CD4-positive, CD25-positive, alpha-beta regulatory T cell (primary cell): ENCODE results near the gene CFAP107. TPM values are rescaled to one million over a fixed set of nuclear protein-coding genes. Genes with fewer than 3 reads are reported as not detected.
"Not testable (repeated sequence)": the region's sequence is repeated elsewhere in the genome, so short reads cannot be mapped to it uniquely, and the experiment has no call there.

Experiments used
- ATAC-seq, 2 donors: fragments of 150-1000 bp; cut with Tn5 transposase; one replicate each; pipeline ENCODE4 v1.10.0; 2021; ENCODE audit warnings: low read depth in 2 of 2, moderate number of reproducible peaks in 2 of 2, moderate library complexity in 1 of 2
- DNase-seq, 3 donors: peaks; one replicate each; pipeline versions ENCODE4 v3.0.0 to v3.0.0-alpha.2; 2012 to 2022; ENCODE audit warnings: mixed read lengths in 1 of 3
- H3K27ac ChIP-seq: one replicate; pipeline ENCODE4 v1.7.0; 2013; ENCODE audit warnings: mild to moderate bottlenecking, low read length; ENCODE audit not compliant: insufficient read depth, poor library complexity, severe bottlenecking
- H3K27me3 ChIP-seq: one replicate; pipeline ENCODE4 v1.7.0; 2013; ENCODE audit warnings: low read length; ENCODE audit not compliant: control insufficient read depth, insufficient read depth
- H3K36me3 ChIP-seq: one replicate; pipeline ENCODE4 v1.7.0; 2013; ENCODE audit warnings: mild to moderate bottlenecking, low read length, moderate library complexity; ENCODE audit not compliant: control insufficient read depth, insufficient read depth
- H3K4me1 ChIP-seq: 2 replicates; pipeline ENCODE4 v1.7.0; 2013; ENCODE audit warnings: mild to moderate bottlenecking, low read length; ENCODE audit not compliant: insufficient read depth, control insufficient read depth, poor library complexity, severe bottlenecking
- H3K4me3 ChIP-seq: one replicate; pipeline ENCODE4 v1.7.0; 2013; ENCODE audit warnings: low read depth, mild to moderate bottlenecking, low read length, moderate library complexity
- H3K9me3 ChIP-seq, 2 experiments: 1 replicate in 1 of 2; 2 replicates in 1 of 2; pipeline ENCODE4 v1.7.0; 2013; ENCODE audit warnings: low read length in 2 of 2, mild to moderate bottlenecking in 1 of 2, moderate library complexity in 1 of 2; ENCODE audit not compliant: control insufficient read depth in 2 of 2
- H3K27ac Mint-ChIP-seq, 3 donors: one replicate each; pipeline ENCODE4 v1.8.0; 2020 to 2022; ENCODE audit warnings: mild to moderate bottlenecking in 3 of 3, mixed read lengths in 3 of 3, moderate library complexity in 2 of 3
- H3K27me3 Mint-ChIP-seq: one replicate; pipeline ENCODE4 v1.8.0; 2022; ENCODE audit warnings: mild to moderate bottlenecking, mixed read lengths
- H3K36me3 Mint-ChIP-seq: one replicate; pipeline ENCODE4 v1.8.0; 2020; ENCODE audit warnings: mixed read lengths
- H3K4me1 Mint-ChIP-seq, 4 donors: one replicate each; pipeline ENCODE4 v1.8.0; 2020 to 2022; ENCODE audit warnings: mixed read lengths in 4 of 4, mild to moderate bottlenecking in 1 of 4
- H3K4me3 Mint-ChIP-seq, 4 donors: one replicate each; pipeline ENCODE4 v1.8.0; 2020 to 2022; ENCODE audit warnings: mild to moderate bottlenecking in 4 of 4, mixed read lengths in 4 of 4, moderate library complexity in 3 of 4
- H3K9me3 Mint-ChIP-seq, 7 donors: one replicate each; pipeline ENCODE4 v1.8.0; 2020 to 2022; ENCODE audit warnings: mixed read lengths in 7 of 7, mild to moderate bottlenecking in 3 of 7, moderate library complexity in 2 of 7
- polyA plus RNA-seq, 4 donors: library from polyadenylated mRNA; unstranded; fragments of 300-500 nt; fragmentation: Illumina TruSeq; gene quantifications; one replicate each; pipeline ENCODE4 v1.2.3, GENCODE V29; 2021
- total RNA-seq: library from RNA; stranded (reverse); gene quantifications from one replicate; pipeline ENCODE4 v1.2.3, GENCODE V29; 2022

Gene CFAP107
- total and polyA plus RNA-seq, 5 donors from 2014 or later = not detected

DNA sequence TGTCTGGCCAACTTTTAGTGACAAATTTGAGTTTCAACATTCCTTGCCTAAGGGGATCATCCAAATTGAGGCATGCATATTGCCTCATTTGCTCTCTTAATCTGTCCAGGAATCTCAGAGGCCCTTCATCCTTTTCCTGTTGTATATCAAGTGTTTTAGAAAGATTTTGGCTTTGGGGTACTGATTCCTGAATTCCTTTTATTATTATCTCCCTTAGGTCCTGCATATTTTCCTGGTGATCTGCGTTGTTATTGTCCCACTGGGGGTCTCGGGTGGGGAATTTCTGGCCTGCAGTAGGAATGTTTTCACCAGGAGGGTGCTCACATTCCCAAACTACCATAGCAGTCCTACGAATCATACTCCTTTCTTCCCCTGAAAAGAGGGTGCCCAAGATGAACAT lies 34.5 kb upstream of the CFAP107 start:
- no peaks in the 10 kb centered on the region for H3K36me3 Mint-ChIP-seq
- H3K4me3 Mint-ChIP-seq = no peak overlapping the region
- Histone ChIP-seq H3K36me3 (no peaks in the 10 kb centered on the region), H3K4me3 (no peak overlapping the region), H3K9me3 (no peaks in the 10 kb centered on the region), H3K27ac (no peak overlapping the region), H3K27me3 (no peaks in the 10 kb centered on the region), H3K4me1 (no peaks in the 10 kb centered on the region)
- ATAC-seq (no peak), DNase-seq (no peak)
- no peak overlapping the region for H3K27ac Mint-ChIP-seq
- peaks cover 27% of the 10 kb centered on the region for H3K27me3 Mint-ChIP-seq
- no peaks in the 10 kb centered on the region for H3K9me3 Mint-ChIP-seq
- H3K4me1 Mint-ChIP-seq = no peaks in the 10 kb centered on the region

DNA sequence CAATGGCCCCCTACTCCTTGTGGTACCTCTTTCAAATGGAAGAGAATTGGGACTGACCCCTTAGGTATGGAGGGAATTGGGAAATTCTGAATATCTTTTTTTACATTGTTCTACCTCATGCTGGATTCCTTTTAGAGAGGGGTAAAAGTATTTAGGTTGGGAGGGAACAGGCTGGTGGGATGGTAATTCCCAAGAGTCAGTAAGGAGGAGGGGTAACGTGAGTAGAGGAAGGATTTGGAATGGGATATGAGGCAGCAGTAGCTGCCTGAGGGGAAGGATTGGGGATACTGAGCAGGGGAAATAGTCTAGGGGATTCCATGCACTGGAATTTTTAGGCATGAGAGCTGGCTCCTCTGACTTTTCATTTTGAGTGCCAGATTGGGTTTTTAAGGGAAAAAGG lies 33.9 kb upstream of the CFAP107 start:
- no peaks in the 10 kb centered on the region for H3K36me3 ChIP-seq
- H3K27me3 Mint-ChIP-seq = peaks cover 27% of the 10 kb centered on the region
- no peaks in the 10 kb centered on the region for H3K9me3 ChIP-seq
- no peaks in the 10 kb centered on the region for H3K4me1 Mint-ChIP-seq
- no peak overlapping the region for H3K27ac ChIP-seq
- no peaks in the 10 kb centered on the region for H3K4me1 ChIP-seq
- H3K9me3 Mint-ChIP-seq = no peaks in the 10 kb centered on the region
- H3K27me3 ChIP-seq = no peaks in the 10 kb centered on the region
- no peaks in the 10 kb centered on the region for H3K36me3 Mint-ChIP-seq
- no peak overlapping the region for H3K4me3 Mint-ChIP-seq
- no peak overlapping the region for H3K27ac Mint-ChIP-seq
- ATAC-seq (no peak), DNase-seq (no peak)
- no peak overlapping the region for H3K4me3 ChIP-seq

DNA sequence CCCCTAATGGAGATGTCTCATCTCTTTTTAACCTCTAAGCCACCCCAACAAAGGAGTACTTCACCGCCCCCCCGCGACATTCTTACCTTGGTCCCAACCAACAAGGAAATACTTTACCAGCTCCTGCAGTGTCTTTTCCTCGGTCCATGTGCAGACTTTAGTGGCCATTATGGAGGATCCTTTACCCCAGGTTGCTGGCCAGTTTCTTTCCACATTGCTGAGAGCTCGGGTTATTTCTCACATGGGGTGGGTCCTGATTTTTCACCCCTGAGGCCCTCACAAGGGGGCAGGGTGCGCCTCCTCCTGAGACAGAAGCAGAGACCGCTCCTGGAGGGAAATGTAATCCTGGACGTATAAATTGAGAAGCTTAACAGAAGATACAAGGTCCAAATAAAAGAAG lies 33.1 kb upstream of the CFAP107 start:
- H3K9me3 Mint-ChIP-seq = no peaks in the 10 kb centered on the region
- no peak overlapping the region for H3K4me3 ChIP-seq
- H3K4me3 Mint-ChIP-seq = no peak overlapping the region
- H3K9me3 ChIP-seq = no peaks in the 10 kb centered on the region
- no peaks in the 10 kb centered on the region for H3K27me3 ChIP-seq
- H3K4me1 Mint-ChIP-seq = no peaks in the 10 kb centered on the region
- H3K4me1 ChIP-seq = no peaks in the 10 kb centered on the region
- no peak for ATAC-seq
- H3K36me3 ChIP-seq = no peaks in the 10 kb centered on the region
- no peak overlapping the region for H3K27ac ChIP-seq
- H3K27ac Mint-ChIP-seq = no peak overlapping the region
- H3K36me3 Mint-ChIP-seq = no peaks in the 10 kb centered on the region
- DNase-seq = no peak
- peaks cover 27% of the 10 kb centered on the region for H3K27me3 Mint-ChIP-seq

DNA sequence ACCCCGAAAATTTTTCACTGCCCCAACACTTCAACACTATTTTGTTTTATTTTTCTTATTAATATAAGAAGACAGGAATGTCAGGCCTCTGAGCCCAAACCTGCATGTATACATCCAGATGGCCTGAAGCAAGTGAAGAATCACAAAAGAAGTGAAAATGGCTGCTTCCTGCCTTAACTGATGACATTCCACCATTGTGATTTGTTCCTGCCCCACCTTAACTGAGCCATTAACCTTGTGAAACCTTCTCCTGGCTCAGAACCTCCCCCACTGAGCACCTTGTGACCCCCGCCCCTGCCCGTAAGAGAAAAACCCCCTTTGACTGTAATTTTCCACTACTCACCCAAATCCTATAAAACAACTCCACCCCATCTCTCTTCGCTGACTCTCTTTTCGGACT lies 32.3 kb upstream of the CFAP107 start:
- H3K4me3 ChIP-seq, H3K36me3 Mint-ChIP-seq, H3K4me1 ChIP-seq, H3K27ac Mint-ChIP-seq, H3K27me3 ChIP-seq, H3K36me3 ChIP-seq, H3K9me3 Mint-ChIP-seq, DNase-seq, H3K9me3 ChIP-seq, H3K4me1 Mint-ChIP-seq, H3K27ac ChIP-seq, ATAC-seq, H3K4me3 Mint-ChIP-seq: not testable (repeated sequence)
- peaks cover 24% of the 10 kb centered on the region for H3K27me3 Mint-ChIP-seq

DNA sequence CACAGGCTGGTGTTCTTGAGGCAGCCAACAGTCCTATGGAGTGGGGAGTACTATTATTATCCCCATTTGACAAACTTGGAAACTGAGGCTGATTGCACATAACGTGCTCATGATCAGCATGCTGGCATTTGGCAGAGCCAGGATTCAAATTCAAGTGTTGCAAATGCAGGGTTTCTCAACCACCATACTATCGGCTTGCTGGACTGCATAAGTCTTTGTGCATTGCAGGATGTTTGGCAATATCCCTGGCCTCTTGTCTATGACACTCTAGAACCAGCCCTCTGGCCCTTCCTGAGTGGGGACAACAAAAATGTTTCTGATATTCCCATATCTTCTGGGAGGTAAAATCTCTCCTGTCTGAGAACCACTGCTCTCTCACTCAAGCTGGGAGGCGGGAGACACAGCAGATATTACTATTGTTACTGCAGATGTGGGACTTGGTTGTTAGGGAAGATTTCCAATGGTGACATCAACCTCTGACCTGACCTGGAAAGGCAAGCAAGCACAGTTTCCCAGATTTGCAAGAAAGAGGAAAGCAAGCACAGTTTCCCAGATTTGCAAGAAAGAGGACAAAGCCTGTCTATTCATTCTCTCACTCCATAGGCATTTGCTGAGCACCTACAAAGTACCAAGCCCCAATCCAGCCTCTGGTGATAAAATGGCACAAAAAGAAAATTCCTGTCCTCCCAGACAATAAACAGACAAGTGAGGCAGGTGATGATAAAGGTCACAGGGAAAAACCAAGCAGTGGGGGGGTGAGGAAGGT lies 31.1 kb upstream of the CFAP107 start:
- DNase-seq = no peak
- no peak overlapping the region for H3K4me3 Mint-ChIP-seq
- peaks cover 21% of the 10 kb centered on the region for H3K27me3 Mint-ChIP-seq
- ATAC-seq = no peak
- H3K9me3 Mint-ChIP-seq = no peaks in the 10 kb centered on the region
- no peaks in the 10 kb centered on the region for H3K4me1 Mint-ChIP-seq
- no peaks in the 10 kb centered on the region for H3K36me3 ChIP-seq
- H3K36me3 Mint-ChIP-seq = no peaks in the 10 kb centered on the region
- no peaks in the 10 kb centered on the region for H3K9me3 ChIP-seq
- no peaks in the 10 kb centered on the region for H3K4me1 ChIP-seq
- H3K27ac ChIP-seq = no peak overlapping the region
- H3K27me3 ChIP-seq = no peaks in the 10 kb centered on the region
- H3K27ac Mint-ChIP-seq = no peak overlapping the region
- no peak overlapping the region for H3K4me3 ChIP-seq

DNA sequence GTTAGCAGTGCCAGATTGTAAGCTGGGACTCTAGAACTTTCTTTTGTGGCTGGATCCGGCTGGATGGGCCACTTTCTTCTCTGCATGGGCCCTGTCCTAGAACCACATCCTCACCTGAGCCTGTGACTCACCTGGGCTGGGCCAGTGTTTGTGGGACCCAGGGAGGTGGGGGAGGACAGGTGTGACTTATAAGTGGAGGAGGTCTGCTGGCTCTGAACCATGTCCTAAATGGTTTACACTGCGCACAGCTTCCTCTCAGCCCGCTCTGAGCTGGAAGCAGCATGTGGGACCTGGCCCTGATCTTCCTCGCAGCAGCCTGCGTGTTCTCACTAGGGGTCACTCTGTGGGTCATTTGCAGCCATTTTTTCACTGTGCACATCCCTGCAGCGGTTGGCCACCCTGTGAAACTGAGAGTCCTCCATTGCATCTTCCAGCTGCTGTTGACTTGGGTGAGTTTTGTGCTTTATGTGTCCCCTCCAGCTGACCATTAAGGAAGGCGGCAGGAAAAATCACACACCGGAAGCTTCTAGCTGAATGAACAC lies 30.0 kb upstream of the CFAP107 start, which contains the start of gene AADACL3:
Gene AADACL3 (plus strand): TSS at position 215 of the 542 bp plus-strand sequence. CDS start 67 bp downstream, at position 282.
- ATAC-seq (no peak), DNase-seq (no peak)
- H3K36me3 Mint-ChIP-seq = no peaks in the 10 kb centered on the region
- no peaks in the 10 kb centered on the region for H3K9me3 ChIP-seq
- no peaks in the 10 kb centered on the region for H3K36me3 ChIP-seq
- H3K27me3 ChIP-seq = no peaks in the 10 kb centered on the region
- H3K4me1 Mint-ChIP-seq = no peaks in the 10 kb centered on the region
- H3K9me3 Mint-ChIP-seq = no peaks in the 10 kb centered on the region
- no peak within 1 kb of the TSS for H3K4me3 ChIP-seq
- peaks cover 28% of the 10 kb centered on the region for H3K27me3 Mint-ChIP-seq
- H3K4me1 ChIP-seq = no peaks in the 10 kb centered on the region
- H3K27ac Mint-ChIP-seq = no peak within 1 kb of the TSS
- H3K27ac ChIP-seq = no peak within 1 kb of the TSS
- no peak within 1 kb of the TSS for H3K4me3 Mint-ChIP-seq

DNA sequence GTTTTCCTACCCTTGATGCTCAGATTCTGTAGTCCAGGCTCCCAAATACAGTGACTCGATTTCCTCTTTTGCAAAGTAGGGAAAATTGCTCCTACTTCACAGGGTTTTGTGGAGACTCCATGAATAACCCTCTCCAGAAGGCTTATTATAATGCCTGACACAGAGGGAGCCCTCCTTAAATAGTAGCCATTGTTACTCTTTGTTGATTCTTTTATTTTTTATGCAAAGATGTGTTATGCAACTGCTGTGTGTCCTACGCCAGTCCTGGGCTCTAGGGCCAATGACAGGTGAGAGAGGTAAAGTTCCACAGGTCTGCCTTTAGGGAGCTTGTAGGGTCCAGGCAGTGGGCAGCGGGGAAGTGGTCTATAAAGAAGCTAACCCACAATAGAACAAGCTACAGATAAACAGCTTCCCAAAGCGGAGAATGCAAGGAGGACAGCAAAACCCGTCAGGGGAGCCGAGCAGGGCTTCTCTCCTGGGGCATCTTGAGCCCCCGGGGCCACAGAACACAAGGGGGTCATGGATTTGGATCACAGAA lies 28.6 kb upstream of the CFAP107 start:
- no peak for DNase-seq

DNA sequence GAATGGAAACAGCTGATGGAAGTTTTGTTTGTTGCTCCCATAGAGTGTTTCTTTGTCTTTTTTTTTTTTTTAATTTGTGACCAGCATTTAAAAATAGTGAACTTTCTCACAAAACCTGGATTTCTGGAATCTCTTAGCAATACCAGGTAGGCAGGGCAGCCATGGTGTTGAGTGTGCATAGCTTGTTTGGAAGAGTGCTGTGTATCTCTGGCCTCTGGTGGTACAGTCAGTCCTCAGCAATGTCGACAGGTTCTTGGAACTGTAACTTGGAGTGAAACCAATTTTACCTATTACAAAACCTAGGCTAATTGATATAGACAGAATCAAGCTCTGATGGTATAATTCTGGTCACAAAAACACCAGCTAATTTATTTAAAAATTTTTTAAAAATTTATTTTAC lies 23.4 kb upstream of the CFAP107 start:
- no peaks in the 10 kb centered on the region for H3K36me3 Mint-ChIP-seq

More for the DNA sequence above, 28.6 kb upstream of the CFAP107 start:
- no peak overlapping the region for H3K27ac ChIP-seq
- Mint-ChIP-seq H3K36me3 (no peaks in the 10 kb centered on the region), H3K27ac (no peak overlapping the region), H3K4me1 (no peaks in the 10 kb centered on the region), H3K9me3 (no peaks in the 10 kb centered on the region), H3K27me3 (peaks cover 21% of the 10 kb centered on the region), H3K4me3 (no peak overlapping the region)
- ATAC-seq = no peak
- no peak overlapping the region for H3K4me3 ChIP-seq
- no peaks in the 10 kb centered on the region for H3K4me1 ChIP-seq
- H3K9me3 ChIP-seq = no peaks in the 10 kb centered on the region
- no peaks in the 10 kb centered on the region for H3K27me3 ChIP-seq
- no peaks in the 10 kb centered on the region for H3K36me3 ChIP-seq

More for the DNA sequence above, 23.4 kb upstream of the CFAP107 start:
- ATAC-seq (no peak), DNase-seq (no peak)
- Mint-ChIP-seq H3K27me3 (peaks cover 17% of the 10 kb centered on the region), H3K4me1 (no peaks in the 10 kb centered on the region), H3K9me3 (peaks cover 0 to 1% (median 0%) of the 10 kb centered on the region in 7 donors), H3K27ac (no peak overlapping the region), H3K4me3 (no peak overlapping the region)
- H3K36me3 ChIP-seq = no peaks in the 10 kb centered on the region
- no peak overlapping the region for H3K27ac ChIP-seq
- no peaks in the 10 kb centered on the region for H3K4me1 ChIP-seq
- H3K27me3 ChIP-seq = peaks cover 5% of the 10 kb centered on the region
- no peaks in the 10 kb centered on the region for H3K9me3 ChIP-seq
- H3K4me3 ChIP-seq = no peak overlapping the region
